Mammary epithelial cell (primary cell): ENCODE results near the gene CDKAL1.

ENCODE experiments used
- CTCF ChIP-seq, 2 donors: IDR thresholded peaks in 1 of 2; conservative IDR thresholded peaks in 1 of 2; 2 replicates each; pipeline ENCODE4 v1.5.1; 2011 to 2012; ENCODE audit warnings: inconsistent platforms in 2 of 2, low read length in 2 of 2, mild to moderate bottlenecking in 2 of 2, control low read depth in 1 of 2, low read depth in 1 of 2; ENCODE audit not compliant: insufficient read depth in 1 of 2; ENCODE audit errors: extremely low read depth in 1 of 2
- EZH2 ChIP-seq: IDR thresholded peaks from 2 replicates; pipeline ENCODE4 v1.6.1; 2012; ENCODE audit warnings: low read length, inconsistent platforms, borderline replicate concordance

DNA sequence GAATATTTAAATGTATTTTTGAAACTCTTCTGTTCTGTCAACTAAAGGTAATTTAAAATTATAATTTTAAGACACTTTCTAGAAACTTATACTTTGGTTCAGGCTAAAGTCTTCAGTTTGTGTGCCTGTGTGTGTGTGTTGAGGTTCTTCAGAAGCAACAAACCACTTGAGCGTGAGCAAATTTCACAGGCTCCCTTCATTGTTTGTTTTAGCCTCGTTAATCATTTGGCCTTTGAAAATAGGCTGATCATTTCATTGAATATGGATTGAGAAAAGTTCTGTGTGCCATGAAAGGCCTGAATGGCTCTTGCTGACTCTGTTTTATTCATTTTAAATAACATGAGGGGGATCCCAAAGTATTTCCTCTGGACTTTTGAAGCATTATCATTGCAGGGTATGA is 420.1 kb downstream of the CDKAL1 start:
- TF ChIP-seq CTCF (conservative IDR thresholded peaks at IDR 0.05 in 1 of 2, IDR thresholded peaks at IDR 0.05 in 1 of 2; ENCODE audit: extremely low read depth in 1 of 2, insufficient read depth in 1 of 2, low read depth in 1 of 2, low read length in 2 of 2) (no peak), EZH2 (no peak)
